ENCODE measurements around the gene UMAD1.
"Not testable (repeated sequence)": the region's sequence is repeated elsewhere in the genome, so short reads cannot be mapped to it uniquely, and the experiment has no call there.

The UMAD1 gene

GRCh38 chr7:7639421-7639820, 1.1 kb upstream of the UMAD1 start:
- no peak for DNase-seq
- no peaks in the 10 kb centered on the region for H3K27me3 Mint-ChIP-seq
- peaks cover 42% of the 10 kb centered on the region for H3K4me1 Mint-ChIP-seq (ENCODE audit: low read depth)
- peak overlapping the region; percentile 98 for H3K4me3 Mint-ChIP-seq
- H3K9me3 Mint-ChIP-seq, result no peaks in the 10 kb centered on the region
- H3K36me3 Mint-ChIP-seq (ENCODE audit: low read depth), result peaks cover 81% of the 10 kb centered on the region
- peak overlapping the region; percentile 99 for H3K27ac Mint-ChIP-seq

GRCh38 chr7:7639847-7640220, 718 bp upstream of the UMAD1 start:
- DNase-seq, result no peak
- H3K27ac Mint-ChIP-seq, result peak overlapping the region; percentile 99
- H3K4me3 Mint-ChIP-seq, result peak overlapping the region; percentile 98
- H3K27me3 Mint-ChIP-seq, result no peaks in the 10 kb centered on the region
- no peaks in the 10 kb centered on the region for H3K9me3 Mint-ChIP-seq
- peaks cover 45% of the 10 kb centered on the region for H3K4me1 Mint-ChIP-seq (ENCODE audit: low read depth)
- H3K36me3 Mint-ChIP-seq (ENCODE audit: low read depth), result peaks cover 84% of the 10 kb centered on the region

- Mint-ChIP-seq H3K27ac (peak overlapping the region; percentile 99), H3K27me3 (no peaks in the 10 kb centered on the region), H3K4me3 (peak overlapping the region; percentile 98), H3K4me1 (ENCODE audit: low read depth) (peaks cover 57% of the 10 kb centered on the region), H3K36me3 (ENCODE audit: low read depth) (peaks cover 81% of the 10 kb centered on the region), H3K9me3 (peaks cover 6% of the 10 kb centered on the region)
- DNase-seq, result no peak
Observed at GRCh38 chr7:7641129-7641663, 644 bp downstream of the UMAD1 start.

GRCh38 chr7:7642081-7642480, 1.5 kb downstream of the UMAD1 start:
- peaks cover 78% of the 10 kb centered on the region for H3K36me3 Mint-ChIP-seq (ENCODE audit: low read depth)
- H3K27ac Mint-ChIP-seq, result peak overlapping the region; percentile 99

GRCh38 chr7:7647495-7648036, 7.0 kb downstream of the UMAD1 start:
- Mint-ChIP-seq H3K4me3 (no peak overlapping the region), H3K27ac (no peak overlapping the region), H3K27me3 (no peaks in the 10 kb centered on the region), H3K36me3 (ENCODE audit: low read depth) (peaks cover 40% of the 10 kb centered on the region), H3K9me3 (peaks cover 10% of the 10 kb centered on the region), H3K4me1 (ENCODE audit: low read depth) (peaks cover 72% of the 10 kb centered on the region)
- DNase-seq, result no peak

More at GRCh38 chr7:7642081-7642480, 1.5 kb downstream of the UMAD1 start:
- Mint-ChIP-seq H3K4me3 (peak overlapping the region; percentile 98), H3K9me3 (peaks cover 10% of the 10 kb centered on the region), H3K4me1 (ENCODE audit: low read depth) (peaks cover 63% of the 10 kb centered on the region), H3K27me3 (no peaks in the 10 kb centered on the region)
- no peak for DNase-seq

GRCh38 chr7:7650682-7651206, 10.2 kb downstream of the UMAD1 start:
- Mint-ChIP-seq H3K27ac (no peak overlapping the region), H3K4me1 (ENCODE audit: low read depth) (peaks cover 69% of the 10 kb centered on the region)

GRCh38 chr7:7651479-7651878, 10.9 kb downstream of the UMAD1 start:
- Mint-ChIP-seq H3K4me1 (ENCODE audit: low read depth) (peaks cover 63% of the 10 kb centered on the region), H3K4me3 (no peak overlapping the region), H3K9me3 (peaks cover 3% of the 10 kb centered on the region), H3K27me3 (no peaks in the 10 kb centered on the region), H3K36me3 (ENCODE audit: low read depth) (peaks cover 14% of the 10 kb centered on the region), H3K27ac (no peak overlapping the region)
- DNase-seq, result no peak

More at GRCh38 chr7:7650682-7651206, 10.2 kb downstream of the UMAD1 start:
- Mint-ChIP-seq H3K4me3 (no peak overlapping the region), H3K36me3 (ENCODE audit: low read depth) (peaks cover 15% of the 10 kb centered on the region), H3K27me3 (no peaks in the 10 kb centered on the region), H3K9me3 (peaks cover 8% of the 10 kb centered on the region)
- no peak for DNase-seq

- DNase-seq, result no peak
- H3K27ac Mint-ChIP-seq, result no peak overlapping the region
- no peaks in the 10 kb centered on the region for H3K27me3 Mint-ChIP-seq
- H3K4me3 Mint-ChIP-seq, result no peak overlapping the region
- H3K9me3 Mint-ChIP-seq, result peaks cover 11% of the 10 kb centered on the region
- peaks cover 51% of the 10 kb centered on the region for H3K4me1 Mint-ChIP-seq (ENCODE audit: low read depth)
- peaks cover 21% of the 10 kb centered on the region for H3K36me3 Mint-ChIP-seq (ENCODE audit: low read depth)
Observed at GRCh38 chr7:7652798-7653540, 12.4 kb downstream of the UMAD1 start.

GRCh38 chr7:7653593-7654187, 13.1 kb downstream of the UMAD1 start:
- H3K9me3 Mint-ChIP-seq, result peaks cover 14% of the 10 kb centered on the region
- no peak overlapping the region for H3K27ac Mint-ChIP-seq
- peaks cover 47% of the 10 kb centered on the region for H3K4me1 Mint-ChIP-seq (ENCODE audit: low read depth)
- H3K36me3 Mint-ChIP-seq (ENCODE audit: low read depth), result peaks cover 28% of the 10 kb centered on the region
- no peak for DNase-seq
- H3K4me3 Mint-ChIP-seq, result no peak overlapping the region
- no peaks in the 10 kb centered on the region for H3K27me3 Mint-ChIP-seq

GRCh38 chr7:7654964-7655715, 14.6 kb downstream of the UMAD1 start:
- H3K36me3 Mint-ChIP-seq (ENCODE audit: low read depth), result peaks cover 39% of the 10 kb centered on the region
- no peak overlapping the region for H3K4me3 Mint-ChIP-seq
- DNase-seq, result no peak
- peaks cover 24% of the 10 kb centered on the region for H3K9me3 Mint-ChIP-seq
- H3K27ac Mint-ChIP-seq, result no peak overlapping the region
- H3K4me1 Mint-ChIP-seq (ENCODE audit: low read depth), result peaks cover 48% of the 10 kb centered on the region
- H3K27me3 Mint-ChIP-seq, result no peaks in the 10 kb centered on the region

GRCh38 chr7:7656459-7656858, 15.9 kb downstream of the UMAD1 start:
- H3K27ac Mint-ChIP-seq, H3K27me3 Mint-ChIP-seq, H3K4me3 Mint-ChIP-seq, DNase-seq: not testable (repeated sequence)
- Mint-ChIP-seq H3K9me3 (peaks cover 24% of the 10 kb centered on the region), H3K36me3 (ENCODE audit: low read depth) (peaks cover 43% of the 10 kb centered on the region), H3K4me1 (ENCODE audit: low read depth) (peaks cover 50% of the 10 kb centered on the region)

GRCh38 chr7:7662527-7662926, 22.0 kb downstream of the UMAD1 start:
- DNase-seq, result no peak
- Mint-ChIP-seq H3K27me3 (no peaks in the 10 kb centered on the region), H3K4me1 (ENCODE audit: low read depth) (peaks cover 40% of the 10 kb centered on the region), H3K36me3 (ENCODE audit: low read depth) (peaks cover 32% of the 10 kb centered on the region), H3K27ac (no peak overlapping the region), H3K9me3 (peaks cover 17% of the 10 kb centered on the region), H3K4me3 (no peak overlapping the region)

GRCh38 chr7:7664291-7664690, 23.7 kb downstream of the UMAD1 start:
- peaks cover 7% of the 10 kb centered on the region for H3K9me3 Mint-ChIP-seq
- H3K27me3 Mint-ChIP-seq, result no peaks in the 10 kb centered on the region
- H3K4me3 Mint-ChIP-seq, result no peak overlapping the region

GRCh38 chr7:7665031-7665430, 24.5 kb downstream of the UMAD1 start:
- H3K36me3 Mint-ChIP-seq (ENCODE audit: low read depth), result peaks cover 28% of the 10 kb centered on the region
- no peak overlapping the region for H3K4me3 Mint-ChIP-seq
- H3K27me3 Mint-ChIP-seq, result no peaks in the 10 kb centered on the region
- H3K27ac Mint-ChIP-seq, result no peak overlapping the region
- H3K9me3 Mint-ChIP-seq, result peaks cover 4% of the 10 kb centered on the region
- peaks cover 40% of the 10 kb centered on the region for H3K4me1 Mint-ChIP-seq (ENCODE audit: low read depth)
- no peak for DNase-seq

More at GRCh38 chr7:7664291-7664690, 23.7 kb downstream of the UMAD1 start:
- Mint-ChIP-seq H3K4me1 (ENCODE audit: low read depth) (peaks cover 42% of the 10 kb centered on the region), H3K27ac (no peak overlapping the region), H3K36me3 (ENCODE audit: low read depth) (peaks cover 29% of the 10 kb centered on the region)
- no peak for DNase-seq

All from activated T-cell treated with anti-CD3 and anti-CD28 coated beads, Interleukin-2, amount 50 U/mL, for 24 hours (primary cell).